ENCODE data around the gene ZBTB16. TPM values are rescaled to one million over a fixed set of nuclear protein-coding genes. Genes with fewer than 3 reads are reported as not detected.
A peak's percentile ranks its signal among the peaks of the same experiment; 100 is the strongest.

ZBTB16 gene
- total and polyA plus RNA-seq, 11 donors = 15.3 to 130 (median 62.8) TPM

DNA sequence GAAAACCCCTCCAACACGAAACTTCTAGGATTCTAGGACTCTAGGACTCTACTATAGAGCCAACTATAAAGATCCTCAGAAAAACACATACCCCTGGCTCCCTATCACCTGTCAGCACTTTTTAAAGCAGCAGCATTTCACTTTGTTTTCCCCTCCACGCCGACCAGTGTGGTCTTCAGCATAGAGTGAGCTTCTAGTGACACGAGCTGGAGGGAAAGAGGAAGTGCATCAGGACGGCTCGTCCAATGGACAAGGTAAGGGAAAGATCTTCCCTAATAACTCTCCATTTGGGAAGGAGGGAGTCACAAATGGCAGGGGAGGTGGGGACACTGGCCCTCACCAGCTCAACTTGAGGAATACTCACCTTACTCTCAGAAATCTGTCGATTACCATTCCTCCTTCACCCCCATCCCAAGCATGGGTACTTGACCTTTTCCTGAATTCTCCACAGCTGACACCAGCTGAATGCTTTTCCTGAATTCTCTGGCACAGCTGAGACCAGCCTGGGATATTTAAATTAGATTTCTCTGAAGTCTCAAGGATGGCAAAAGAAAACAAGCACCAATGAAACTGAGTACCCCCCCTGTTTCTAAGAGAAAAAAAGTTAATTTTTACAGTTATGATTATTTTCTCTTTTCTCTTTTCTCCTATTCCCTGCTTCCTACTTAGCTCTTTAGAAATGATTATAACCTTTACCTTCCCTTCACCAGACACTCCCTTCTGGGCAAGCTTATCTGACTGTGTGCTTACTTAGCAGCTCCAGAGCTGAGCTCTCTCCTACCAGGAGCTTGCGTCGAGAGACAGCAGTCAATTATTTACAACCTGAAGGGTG lies 203.4 kb downstream of the ZBTB16 start:
- DNase-seq (peak in 2 of 5 donors; percentile 33 to 41), ATAC-seq (peak in 3 of 4 donors; percentile 42 to 51 (median 47))
- Histone ChIP-seq H3K4me3 (no peak overlapping the region), H3K4me1 (peaks cover 0 to 47% (median 32%) of the 10 kb centered on the region in 12 donors), H3K9me3 (no peaks in the 10 kb centered on the region), H3K27me3 (no peaks in the 10 kb centered on the region), H3K27ac (no peak overlapping the region), H3K36me3 (no peaks in the 10 kb centered on the region)
- TF ChIP-seq POLR2A (IDR thresholded peaks at IDR 0.05) (no peak), CTCF (IDR thresholded peaks at IDR 0.05) (peak; percentile 42 to 89 (median 73))
- intact Hi-C loops (cut with DNase I) = loop anchor here in 9 of 10 donors (1.0 to 10.0 kb wide), 12 partner anchors 66 to 458 kb away; partner anchors contain the start of gene ZBTB16 (in 3 of the 9)
- 18 to 30% (median 23%) methylated on average over 9 of the region's 9 CpGs for WGBS, 4 donors

DNA sequence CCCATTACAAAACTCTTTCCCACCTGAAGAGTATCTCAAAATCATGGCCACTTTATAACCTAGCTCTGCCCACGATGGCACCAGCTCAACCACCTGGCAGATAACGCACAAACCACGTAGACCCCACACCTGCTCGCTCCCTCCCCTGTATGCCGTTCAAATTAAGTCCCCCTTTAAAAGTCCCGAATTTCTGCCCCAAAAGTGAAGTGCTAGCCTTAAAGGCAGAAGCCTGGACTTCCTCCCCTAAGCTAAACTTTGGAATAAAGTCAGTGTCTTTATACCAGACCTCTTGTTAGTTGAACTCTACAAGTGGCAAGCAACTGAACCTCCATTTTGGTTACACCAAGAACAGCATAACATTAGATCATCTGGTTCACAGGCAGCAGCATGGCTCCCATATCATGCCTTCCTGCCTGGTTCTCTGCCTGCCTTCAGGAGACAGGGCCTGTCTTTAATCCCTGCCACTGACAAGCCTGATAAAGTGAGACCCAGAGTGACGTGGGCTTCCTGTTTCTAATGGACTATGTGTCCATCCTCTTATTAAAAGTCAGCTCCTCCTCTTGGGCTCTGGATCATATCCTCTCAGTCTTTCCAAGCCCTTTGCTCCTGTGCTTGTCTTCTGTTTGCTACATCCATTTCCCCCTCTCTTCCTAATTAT lies 204.1 kb downstream of the ZBTB16 start:
- no peaks in the 10 kb centered on the region for H3K27me3 ChIP-seq
- intact Hi-C loops (cut with DNase I) = loop anchor here (2.0 to 10.0 kb wide), 12 partner anchors 66 to 459 kb away; partner anchors contain the start of gene ZBTB16 (in 3 of the 10)
- TF ChIP-seq CTCF (IDR thresholded peaks at IDR 0.05) = no peak
- TF ChIP-seq POLR2A (IDR thresholded peaks at IDR 0.05) = no peak
- peaks cover 0 to 39% (median 25%) of the 10 kb centered on the region in 12 donors for H3K4me1 ChIP-seq
- DNase-seq (peak in 1 of 5 donors; percentile 43), ATAC-seq (peak in 2 of 4 donors; percentile 26 to 64)
- H3K36me3 ChIP-seq = no peaks in the 10 kb centered on the region
- WGBS, 4 donors = 76 to 84% (median 78%) methylated on average over 7 of the region's 7 CpGs
- no peaks in the 10 kb centered on the region for H3K9me3 ChIP-seq
- no peak overlapping the region for H3K4me3 ChIP-seq
- H3K27ac ChIP-seq = no peak overlapping the region

DNA sequence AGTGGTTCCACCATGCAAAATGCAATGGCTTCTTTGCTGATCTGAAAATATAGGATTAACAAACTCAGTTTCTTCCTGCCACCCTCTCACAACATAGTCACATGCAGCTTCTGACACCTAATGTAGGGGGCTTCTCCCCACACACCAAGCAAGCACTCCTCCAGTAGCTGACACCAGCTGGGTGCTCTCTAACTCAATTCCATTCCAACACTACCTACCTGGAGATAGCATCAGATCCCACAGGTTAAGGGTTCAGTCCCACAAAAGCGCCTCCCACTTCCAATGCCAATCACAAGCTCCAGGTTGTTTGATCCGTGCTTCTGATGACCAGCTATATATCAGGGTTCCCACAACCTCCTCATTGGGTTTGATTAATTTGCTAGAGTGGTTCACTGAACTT lies 204.9 kb downstream of the ZBTB16 start:
- intact Hi-C loops (cut with DNase I) = loop anchor here in 8 of 10 donors (2.0 to 10.0 kb wide), 9 partner anchors 67 to 460 kb away; partner anchors contain the start of gene ZBTB16 (in 3 of the 8)

More for the DNA sequence above, 204.9 kb downstream of the ZBTB16 start:
- H3K36me3 ChIP-seq = no peaks in the 10 kb centered on the region
- H3K27ac ChIP-seq = no peak overlapping the region
- H3K4me3 ChIP-seq = no peak overlapping the region
- no peaks in the 10 kb centered on the region for H3K9me3 ChIP-seq
- WGBS, 4 donors = 85 to 98% (median 89%) methylated on average over 2 of the region's 2 CpGs
- no peaks in the 10 kb centered on the region for H3K27me3 ChIP-seq
- DNase-seq (no peak), ATAC-seq (no peak)
- peaks cover 0 to 35% (median 17%) of the 10 kb centered on the region in 12 donors for H3K4me1 ChIP-seq
- TF ChIP-seq POLR2A (IDR thresholded peaks at IDR 0.05) (no peak), CTCF (IDR thresholded peaks at IDR 0.05) (no peak)

Data from heart left ventricle (tissue), 16 donors.